Activated T-cell treated with anti-CD3 and anti-CD28 coated beads, Interleukin-2, amount 50 U/mL, for 72 hours (primary cell): ENCODE measurements around the gene RBMS3. TPM values are rescaled to one million over a fixed set of nuclear protein-coding genes. Genes with fewer than 3 reads are reported as not detected.

Experiments
- ATAC-seq, 2 donors: fragments of 150-1000 bp; cut with Tn5 transposase; replicated peaks in 1 of 2; 2 replicates each; pipeline ENCODE4 v1.10.0; 2021; ENCODE audit warnings: moderate library complexity in 2 of 2, mild to moderate bottlenecking in 1 of 2
- DNase-seq, 2 donors: peaks; one replicate each; pipeline ENCODE4 v3.0.0; 2021 to 2022; ENCODE audit warnings: mixed read lengths in 1 of 2
- H3K27ac Mint-ChIP-seq: one replicate; pipeline ENCODE4 v1.8.0; 2022; ENCODE audit warnings: mild to moderate bottlenecking, moderate library complexity, mixed read lengths
- H3K27me3 Mint-ChIP-seq: one replicate; pipeline ENCODE4 v1.8.0; 2022; ENCODE audit warnings: low read depth, mixed read lengths
- H3K36me3 Mint-ChIP-seq, 2 donors: one replicate each; pipeline ENCODE4 v1.8.0; 2022; ENCODE audit warnings: mixed read lengths in 2 of 2, mild to moderate bottlenecking in 1 of 2; ENCODE audit not compliant: insufficient read depth in 2 of 2
- H3K4me1 Mint-ChIP-seq: one replicate; pipeline ENCODE4 v1.8.0; 2022; ENCODE audit warnings: low read depth, mixed read lengths
- H3K4me3 Mint-ChIP-seq, 2 donors: one replicate each; pipeline ENCODE4 v1.8.0; 2022; ENCODE audit warnings: mild to moderate bottlenecking in 2 of 2, mixed read lengths in 2 of 2, moderate library complexity in 2 of 2
- H3K9me3 Mint-ChIP-seq, 2 donors: one replicate each; pipeline ENCODE4 v1.8.0; 2022; ENCODE audit warnings: mixed read lengths in 2 of 2
- total RNA-seq, 2 donors: library from RNA; stranded (reverse); gene quantifications; one replicate each; pipeline ENCODE4 v1.2.3, GENCODE V29; 2022

The RBMS3 gene
- total RNA-seq, 2 donors from 2014 or later = 2.5 to 3.0 TPM

- peaks cover 0 to 7% of the 10 kb centered on the region in 2 donors for H3K9me3 Mint-ChIP-seq
- H3K36me3 Mint-ChIP-seq = no peaks in the 10 kb centered on the region
- H3K4me1 Mint-ChIP-seq = peaks cover 7% of the 10 kb centered on the region
- H3K27ac Mint-ChIP-seq = no peak overlapping the region
- no peaks in the 10 kb centered on the region for H3K27me3 Mint-ChIP-seq
- DNase-seq (no peak), ATAC-seq (no peak)
- H3K4me3 Mint-ChIP-seq = no peak overlapping the region
Measured at GRCh38 chr3:29370021-29370420, 89.2 kb downstream of the RBMS3 start.

- no peak for DNase-seq
- Mint-ChIP-seq H3K27me3 (no peaks in the 10 kb centered on the region), H3K36me3 (no peaks in the 10 kb centered on the region), H3K4me1 (peaks cover 7% of the 10 kb centered on the region), H3K4me3 (no peak overlapping the region), H3K27ac (no peak overlapping the region), H3K9me3 (peaks cover 0 to 7% of the 10 kb centered on the region in 2 donors)
- no peak for ATAC-seq
Measured at GRCh38 chr3:29370476-29371420, 89.9 kb downstream of the RBMS3 start.

- Mint-ChIP-seq H3K27ac (no peak overlapping the region), H3K27me3 (no peaks in the 10 kb centered on the region), H3K4me3 (no peak overlapping the region), H3K4me1 (peaks cover 7% of the 10 kb centered on the region), H3K36me3 (no peaks in the 10 kb centered on the region), H3K9me3 (peaks cover 0 to 7% of the 10 kb centered on the region in 2 donors)
- DNase-seq = no peak
- no peak for ATAC-seq
Measured at GRCh38 chr3:29373131-29373680, 92.3 kb downstream of the RBMS3 start.

GRCh38 chr3:29374226-29374625 is 93.4 kb downstream of the RBMS3 start:
- Mint-ChIP-seq H3K9me3 (peaks cover 0 to 5% of the 10 kb centered on the region in 2 donors), H3K4me3 (no peak overlapping the region), H3K4me1 (peaks cover 7% of the 10 kb centered on the region), H3K27ac (no peak overlapping the region), H3K27me3 (no peaks in the 10 kb centered on the region), H3K36me3 (no peaks in the 10 kb centered on the region)
- ATAC-seq = no peak
- DNase-seq = no peak

GRCh38 chr3:29379097-29379496 is 98.2 kb downstream of the RBMS3 start:
- H3K9me3 Mint-ChIP-seq = peaks cover 0 to 2% of the 10 kb centered on the region in 2 donors
- H3K27ac Mint-ChIP-seq = no peak overlapping the region
- ATAC-seq = no peak
- H3K4me3 Mint-ChIP-seq = no peak overlapping the region
- H3K36me3 Mint-ChIP-seq = no peaks in the 10 kb centered on the region
- DNase-seq = no peak
- no peaks in the 10 kb centered on the region for H3K4me1 Mint-ChIP-seq
- H3K27me3 Mint-ChIP-seq = no peaks in the 10 kb centered on the region

DNA sequence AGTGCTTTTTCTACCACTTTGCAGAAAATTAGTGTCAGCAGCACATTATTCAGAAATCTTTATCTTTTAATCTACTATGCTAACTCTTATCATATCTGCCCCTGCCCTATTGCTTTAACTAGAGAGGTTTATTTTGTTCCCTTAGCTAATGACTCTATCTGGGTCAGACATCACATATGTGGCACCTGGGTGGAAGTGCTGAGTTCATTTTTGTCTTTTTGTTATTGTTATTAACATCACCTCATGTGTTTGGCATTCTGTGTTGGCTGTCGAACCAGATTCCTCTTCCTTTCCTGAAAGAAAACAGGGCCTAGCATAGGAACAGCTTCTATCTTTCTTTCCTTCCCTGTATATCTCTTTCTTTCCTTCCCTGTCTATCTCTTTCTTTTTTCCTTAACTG is 100.7 kb downstream of the RBMS3 start:
- DNase-seq (no peak), ATAC-seq (no peak)
- H3K4me3 Mint-ChIP-seq = no peak overlapping the region
- peaks cover 0 to 6% of the 10 kb centered on the region in 2 donors for H3K9me3 Mint-ChIP-seq
- no peaks in the 10 kb centered on the region for H3K27me3 Mint-ChIP-seq
- peaks cover 5% of the 10 kb centered on the region for H3K4me1 Mint-ChIP-seq
- H3K27ac Mint-ChIP-seq = no peak overlapping the region
- H3K36me3 Mint-ChIP-seq = no peaks in the 10 kb centered on the region

- H3K4me3 Mint-ChIP-seq = no peak overlapping the region
- no peak for DNase-seq
- H3K9me3 Mint-ChIP-seq = peaks cover 2 to 11% of the 10 kb centered on the region in 2 donors
- no peaks in the 10 kb centered on the region for H3K36me3 Mint-ChIP-seq
- no peaks in the 10 kb centered on the region for H3K27me3 Mint-ChIP-seq
- H3K4me1 Mint-ChIP-seq = peaks cover 9% of the 10 kb centered on the region
- no peak for ATAC-seq
- no peak overlapping the region for H3K27ac Mint-ChIP-seq
Measured at GRCh38 chr3:29382409-29382808, 101.5 kb downstream of the RBMS3 start.

- H3K4me3 Mint-ChIP-seq = no peak overlapping the region
- ATAC-seq (no peak), DNase-seq (no peak)
- peaks cover 9% of the 10 kb centered on the region for H3K4me1 Mint-ChIP-seq
- no peaks in the 10 kb centered on the region for H3K36me3 Mint-ChIP-seq
- H3K9me3 Mint-ChIP-seq = peaks cover 2 to 11% of the 10 kb centered on the region in 2 donors
- no peak overlapping the region for H3K27ac Mint-ChIP-seq
- no peaks in the 10 kb centered on the region for H3K27me3 Mint-ChIP-seq
Measured at GRCh38 chr3:29382845-29383244, 102.0 kb downstream of the RBMS3 start.

- Mint-ChIP-seq H3K27ac (no peak overlapping the region), H3K36me3 (no peaks in the 10 kb centered on the region), H3K9me3 (peaks cover 2 to 11% of the 10 kb centered on the region in 2 donors), H3K4me3 (no peak overlapping the region), H3K27me3 (no peaks in the 10 kb centered on the region), H3K4me1 (peaks cover 9% of the 10 kb centered on the region)
- DNase-seq (no peak), ATAC-seq (no peak)
Measured at GRCh38 chr3:29384640-29385039, 103.8 kb downstream of the RBMS3 start.

GRCh38 chr3:29385046-29385830 is 104.4 kb downstream of the RBMS3 start:
- Mint-ChIP-seq H3K4me1 (peaks cover 9% of the 10 kb centered on the region), H3K4me3 (no peak overlapping the region), H3K9me3 (peaks cover 2 to 11% of the 10 kb centered on the region in 2 donors), H3K27ac (no peak overlapping the region), H3K36me3 (no peaks in the 10 kb centered on the region), H3K27me3 (no peaks in the 10 kb centered on the region)
- no peak for DNase-seq
- ATAC-seq = no peak

DNA sequence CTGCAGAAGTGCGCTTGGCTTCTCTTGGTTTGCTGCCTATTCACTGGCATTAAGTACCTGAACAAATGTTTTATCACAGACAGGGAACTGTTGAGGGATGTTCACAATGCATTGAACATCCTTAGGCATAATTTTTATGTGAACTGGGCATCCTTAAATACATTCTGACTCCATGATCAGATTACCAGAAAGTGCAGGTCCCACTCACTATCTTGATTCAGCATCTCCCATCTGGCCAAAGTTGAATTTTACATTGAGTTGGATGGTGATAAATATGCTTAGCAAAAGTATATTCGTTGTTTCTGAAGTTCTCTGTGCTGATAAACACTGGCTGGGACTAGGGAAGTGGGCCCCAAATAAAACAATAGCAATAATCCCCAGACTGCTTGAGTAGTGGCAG is 108.5 kb downstream of the RBMS3 start:
- H3K27ac Mint-ChIP-seq = no peak overlapping the region
- ATAC-seq (no peak), DNase-seq (no peak)
- H3K4me3 Mint-ChIP-seq = no peak overlapping the region
- H3K36me3 Mint-ChIP-seq = no peaks in the 10 kb centered on the region
- peaks cover 5 to 9% of the 10 kb centered on the region in 2 donors for H3K9me3 Mint-ChIP-seq
- H3K4me1 Mint-ChIP-seq = peaks cover 9% of the 10 kb centered on the region
- H3K27me3 Mint-ChIP-seq = no peaks in the 10 kb centered on the region

- Mint-ChIP-seq H3K4me3 (no peak overlapping the region), H3K36me3 (no peaks in the 10 kb centered on the region), H3K9me3 (peaks cover 3 to 5% of the 10 kb centered on the region in 2 donors), H3K4me1 (no peaks in the 10 kb centered on the region), H3K27me3 (no peaks in the 10 kb centered on the region), H3K27ac (no peak overlapping the region)
- no peak for DNase-seq
- no peak for ATAC-seq
Measured at GRCh38 chr3:29392625-29393388, 111.9 kb downstream of the RBMS3 start.
